ENCODE results near the gene DPEP2.

DNA sequence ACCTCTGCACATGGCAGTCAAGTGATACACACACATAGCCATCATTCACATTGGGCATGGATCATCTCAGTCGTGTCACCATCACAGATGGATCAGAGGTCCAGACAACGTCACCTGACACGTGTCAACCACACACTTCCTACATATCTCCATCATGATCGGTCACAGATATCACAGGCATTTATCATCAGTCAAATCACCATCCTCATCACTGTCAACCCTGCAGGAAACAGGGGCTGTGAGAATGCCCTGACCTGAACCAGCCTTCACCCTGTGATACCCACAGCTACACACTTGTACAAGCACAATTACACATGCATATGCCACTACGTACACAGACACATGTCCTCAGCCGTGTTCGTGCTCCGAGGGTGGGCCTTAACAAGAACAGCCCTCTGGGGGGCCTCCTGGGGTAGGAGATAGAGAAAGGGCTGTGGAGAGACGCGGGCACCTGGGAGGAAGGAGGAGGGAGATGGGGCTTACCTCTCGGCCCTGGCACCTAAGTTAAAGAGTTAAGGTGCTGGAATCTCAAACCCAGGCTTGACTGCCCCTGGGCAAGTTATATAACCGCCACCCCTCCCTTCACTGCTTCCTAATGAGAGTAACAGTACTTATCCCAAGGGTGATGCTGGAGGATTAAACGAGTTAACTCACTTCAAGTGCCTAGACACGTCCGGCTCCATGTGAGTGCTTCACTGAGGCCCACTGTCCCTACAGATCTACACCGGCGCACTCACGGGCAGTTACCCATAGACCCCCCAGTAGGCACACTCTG is 31.9 kb downstream of the DPEP2 start:
- TF ChIP-seq, protein P1, sequence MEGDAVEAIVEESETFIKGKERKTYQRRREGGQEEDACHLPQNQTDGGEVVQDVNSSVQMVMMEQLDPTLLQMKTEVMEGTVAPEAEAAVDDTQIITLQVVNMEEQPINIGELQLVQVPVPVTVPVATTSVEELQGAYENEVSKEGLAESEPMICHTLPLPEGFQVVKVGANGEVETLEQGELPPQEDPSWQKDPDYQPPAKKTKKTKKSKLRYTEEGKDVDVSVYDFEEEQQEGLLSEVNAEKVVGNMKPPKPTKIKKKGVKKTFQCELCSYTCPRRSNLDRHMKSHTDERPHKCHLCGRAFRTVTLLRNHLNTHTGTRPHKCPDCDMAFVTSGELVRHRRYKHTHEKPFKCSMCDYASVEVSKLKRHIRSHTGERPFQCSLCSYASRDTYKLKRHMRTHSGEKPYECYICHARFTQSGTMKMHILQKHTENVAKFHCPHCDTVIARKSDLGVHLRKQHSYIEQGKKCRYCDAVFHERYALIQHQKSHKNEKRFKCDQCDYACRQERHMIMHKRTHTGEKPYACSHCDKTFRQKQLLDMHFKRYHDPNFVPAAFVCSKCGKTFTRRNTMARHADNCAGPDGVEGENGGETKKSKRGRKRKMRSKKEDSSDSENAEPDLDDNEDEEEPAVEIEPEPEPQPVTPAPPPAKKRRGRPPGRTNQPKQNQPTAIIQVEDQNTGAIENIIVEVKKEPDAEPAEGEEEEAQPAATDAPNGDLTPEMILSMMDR (IDR thresholded peaks at IDR 0.05), result no peak
- TF ChIP-seq POLR2A (IDR thresholded peaks at IDR 0.05), result no peak
